NCI-H82 (cell line): ENCODE results near the gene BPIFB3.

ENCODE experiments used
- DNase-seq: peaks from one replicate; lab custom pipeline; 2025; lab: John Stamatoyannopoulos, UW

BPIFB3 gene

DNA sequence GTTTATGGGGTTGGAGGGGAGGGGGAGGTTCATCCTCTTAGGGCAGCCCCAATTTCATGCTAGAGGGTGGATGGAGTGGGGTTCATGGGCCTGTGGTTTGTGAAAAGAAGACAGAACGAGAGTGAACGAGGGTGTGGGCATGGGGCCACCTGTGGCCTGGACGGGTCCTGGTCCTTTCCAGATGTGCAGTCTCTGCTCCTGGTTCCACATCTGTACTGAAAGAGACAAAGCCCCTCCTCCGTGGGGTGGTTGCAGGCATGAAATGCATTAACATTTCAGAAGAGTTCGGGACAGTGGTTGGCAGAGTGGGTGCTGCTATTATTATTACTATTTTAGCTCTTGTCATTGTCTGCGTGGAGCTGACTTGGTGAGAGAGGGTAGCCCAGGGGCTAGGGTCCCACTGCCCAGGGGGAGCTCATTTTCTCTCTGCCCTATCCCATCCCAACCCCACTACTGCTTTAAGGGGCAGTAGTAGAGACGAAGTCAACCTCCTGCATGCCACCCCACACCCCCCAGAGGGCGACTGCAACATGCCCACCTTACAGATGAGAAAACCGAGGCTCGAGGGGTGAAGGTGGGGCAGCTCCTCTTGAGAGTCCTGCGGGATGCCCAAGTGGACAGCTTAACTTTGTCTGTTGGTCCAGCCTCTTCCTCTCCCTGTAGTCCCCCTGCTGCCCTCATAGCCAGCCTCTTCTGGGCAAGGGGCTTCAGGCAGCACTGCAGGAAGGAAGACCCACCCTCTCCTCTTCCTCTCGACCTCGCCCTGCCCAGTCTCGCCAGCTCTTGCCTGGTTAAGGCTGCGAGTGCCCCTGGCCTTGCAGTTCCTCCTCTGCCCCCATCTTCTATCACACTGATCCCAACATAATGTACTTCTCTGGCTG is 37.8 kb upstream of the BPIFB3 start:
- DNase-seq = no peak

- DNase-seq = no peak
Observed at GRCh38 chr20:33016581-33017109, 37.1 kb upstream of the BPIFB3 start.

DNA sequence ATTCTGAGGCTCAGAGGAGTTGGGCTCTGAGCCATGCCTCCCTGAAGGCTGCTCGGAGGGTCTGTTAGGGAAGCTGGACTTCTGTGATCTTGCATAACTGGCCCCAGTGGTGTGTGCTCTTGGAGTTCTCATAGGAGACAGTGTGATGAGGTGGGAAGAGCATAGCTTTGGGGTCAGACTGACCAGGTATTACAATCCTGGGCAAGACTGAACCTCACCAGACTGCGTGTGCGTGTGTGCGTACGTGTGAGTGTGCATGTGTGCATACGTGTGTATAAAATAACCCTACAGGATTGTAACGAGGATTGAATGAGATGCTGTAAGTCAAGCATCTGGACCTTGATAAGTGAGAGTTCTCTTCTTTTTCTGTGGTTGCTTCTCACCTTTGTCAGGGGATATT is 36.2 kb upstream of the BPIFB3 start:
- no peak for DNase-seq

- no peak for DNase-seq
Observed at GRCh38 chr20:33018169-33018931, 35.4 kb upstream of the BPIFB3 start.

- DNase-seq = no peak
Observed at GRCh38 chr20:33019465-33020277, 34.0 kb upstream of the BPIFB3 start.

GRCh38 chr20:33020278-33021161 is 33.2 kb upstream of the BPIFB3 start:
- DNase-seq = no peak

- no peak for DNase-seq
Observed at GRCh38 chr20:33021879-33022278, 31.8 kb upstream of the BPIFB3 start.

DNA sequence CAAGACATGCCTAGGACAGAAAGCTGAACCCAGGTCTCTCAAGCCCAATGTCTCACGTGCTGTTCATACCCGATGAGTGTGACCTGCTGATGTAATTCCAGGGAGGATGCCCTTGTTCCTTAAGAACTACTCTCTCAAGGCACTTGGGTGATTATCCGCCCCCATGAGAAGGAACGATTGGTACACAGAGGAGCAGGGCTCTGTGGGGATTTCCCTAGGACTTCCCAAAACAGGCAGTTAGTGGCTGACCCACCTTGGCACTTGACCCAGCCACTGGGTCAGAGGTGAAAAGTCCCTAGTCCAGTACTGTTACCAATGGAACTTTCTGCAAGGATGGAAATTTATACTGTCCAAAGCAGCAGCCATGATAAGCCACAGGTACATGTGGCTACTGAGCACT is 31.4 kb upstream of the BPIFB3 start:
- DNase-seq = no peak

- no peak for DNase-seq
Observed at GRCh38 chr20:33022694-33023438, 30.8 kb upstream of the BPIFB3 start.

DNA sequence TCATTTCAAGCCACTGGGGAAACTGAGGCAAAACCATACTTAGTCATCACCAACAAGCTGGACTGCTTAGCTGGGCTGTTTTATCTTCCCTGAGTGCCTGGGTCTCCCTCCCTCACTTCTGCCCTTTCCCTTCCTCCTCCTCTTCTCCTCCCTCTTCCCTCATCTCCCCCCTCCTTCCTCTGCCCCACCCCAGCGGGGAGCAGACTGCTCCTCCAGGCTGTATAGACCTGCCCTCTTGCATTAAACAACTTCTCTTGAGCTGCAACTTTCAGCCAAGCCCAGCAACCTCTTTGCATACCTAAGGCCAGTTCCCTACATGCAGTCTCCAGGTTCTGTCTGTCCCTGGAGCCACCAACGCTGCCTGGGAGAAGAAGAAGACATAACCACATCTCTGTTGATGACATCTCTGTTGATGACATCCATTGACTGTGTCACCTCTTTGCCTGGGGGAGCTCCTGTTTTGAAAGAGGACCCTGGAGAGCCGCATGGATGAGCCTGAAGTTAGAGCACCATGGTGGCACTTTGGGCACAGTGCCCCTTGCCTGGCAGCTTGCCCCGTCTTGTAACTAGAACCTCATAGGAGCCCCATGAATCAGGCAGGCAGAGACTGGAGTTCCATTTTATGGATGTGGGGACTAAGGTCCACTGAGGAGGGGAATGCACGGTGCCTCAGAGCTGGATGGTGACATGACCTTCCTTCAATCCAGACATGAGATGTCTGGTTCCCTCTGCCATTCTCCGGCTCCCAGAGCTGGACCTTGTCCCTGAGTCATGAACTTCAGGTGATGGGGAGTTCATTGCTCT is 30.1 kb upstream of the BPIFB3 start:
- DNase-seq = no peak

- DNase-seq = no peak
Observed at GRCh38 chr20:33024243-33024560, 29.5 kb upstream of the BPIFB3 start.

- DNase-seq = no peak
Observed at GRCh38 chr20:33024609-33025317, 28.9 kb upstream of the BPIFB3 start.

GRCh38 chr20:33025318-33025876 is 28.3 kb upstream of the BPIFB3 start:
- DNase-seq = no peak

GRCh38 chr20:33026072-33026778 is 27.5 kb upstream of the BPIFB3 start:
- DNase-seq = no peak

GRCh38 chr20:33026779-33027759 is 26.6 kb upstream of the BPIFB3 start:
- no peak for DNase-seq

DNA sequence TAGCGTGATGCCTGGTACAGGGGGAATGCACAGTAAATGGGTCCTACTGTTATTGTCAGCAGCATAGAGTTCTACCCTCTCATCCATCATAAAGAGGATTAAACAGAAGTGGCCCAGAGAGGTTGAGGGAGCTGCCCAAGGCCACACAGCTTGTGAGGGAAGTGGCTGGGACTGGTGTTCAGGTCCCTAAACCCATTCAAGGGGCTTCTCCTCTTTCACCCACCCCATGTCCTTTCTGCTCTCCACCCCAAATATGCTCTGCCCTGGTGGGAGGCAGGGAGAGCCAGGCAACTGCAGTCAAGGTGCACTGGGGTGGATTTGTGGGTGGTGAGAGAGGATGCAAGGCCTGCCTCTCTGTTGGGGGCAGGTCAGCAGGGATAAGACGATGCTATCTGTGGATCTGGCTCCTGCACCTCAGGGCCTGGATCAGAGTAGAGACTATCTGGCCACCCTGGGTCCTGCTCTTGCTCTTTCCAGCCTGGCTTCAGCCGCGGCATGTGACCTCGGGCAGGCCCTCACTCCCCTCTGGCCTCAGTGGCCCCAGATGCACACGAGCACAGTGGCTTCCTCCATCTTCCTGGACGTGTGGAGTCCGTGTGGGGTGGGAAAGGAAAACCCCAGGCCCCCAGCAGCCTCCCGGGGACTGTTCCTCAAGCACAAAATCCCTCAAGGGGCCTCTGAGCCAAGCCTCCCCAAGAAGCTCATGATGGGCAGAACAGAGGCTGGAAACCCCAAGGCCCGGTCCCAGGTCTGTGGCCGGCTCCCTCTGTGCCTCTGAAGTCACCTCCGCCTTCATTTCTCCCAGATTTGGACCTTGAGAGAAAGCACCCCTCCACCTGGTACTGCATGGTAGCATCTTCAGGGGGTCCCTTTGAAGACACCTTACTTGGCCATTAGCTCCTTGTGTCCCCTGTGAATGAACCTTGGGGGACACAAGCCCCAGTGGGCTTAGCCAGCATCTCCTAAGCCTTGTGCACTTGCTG is 25.6 kb upstream of the BPIFB3 start:
- DNase-seq = no peak
